Esophagus squamous epithelium (tissue), 5 donors: ENCODE data around the gene HDAC10. TPM values are rescaled to one million over a fixed set of nuclear protein-coding genes. Genes with fewer than 3 reads are reported as not detected.

ENCODE experiments used
- DNase-seq: peaks from one replicate; lab custom pipeline; 2025; lab: John Stamatoyannopoulos, UW
- H3K27ac ChIP-seq, 4 donors: fragments of 200-600 bp; sonication (generic); one replicate each; pipeline ENCODE4 v1.5.1; 2016 to 2019; ENCODE audit warnings: mild to moderate bottlenecking in 1 of 4
- H3K27me3 ChIP-seq, 4 donors: fragments of 200-600 bp; sonication (generic); 1 replicate in 3 of 4; 2 replicates in 1 of 4; pipeline versions ENCODE4 v1.5.1 to v1.6.0; 2017 to 2021; ENCODE audit warnings: antibody characterized with exemption in 1 of 4
- H3K36me3 ChIP-seq, 3 donors: fragments of 200-600 bp; sonication (generic); one replicate each; pipeline ENCODE4 v1.5.1; 2016 to 2019
- H3K4me1 ChIP-seq, 3 donors: fragments of 200-600 bp; sonication (generic); one replicate each; pipeline ENCODE4 v1.5.1; 2017 to 2019
- H3K4me3 ChIP-seq, 4 donors: fragments of 200-600 bp; sonication (generic); 1 replicate in 3 of 4; 2 replicates in 1 of 4; pipeline ENCODE4 v1.5.1; 2016 to 2019; ENCODE audit warnings: mild to moderate bottlenecking in 2 of 4, moderate library complexity in 1 of 4
- H3K9me3 ChIP-seq, 3 donors: fragments of 200-600 bp; sonication (generic); one replicate each; pipeline ENCODE4 v1.5.1; 2016 to 2019
- CTCF ChIP-seq, 6 experiments: fragments of 450-650 bp in 4 of 6; fragments of 200-600 bp in 2 of 6; sonication (generic) in 2 of 6; IDR thresholded peaks; one replicate each; pipeline ENCODE4 v1.5.1; 2016 to 2019; ENCODE audit warnings: antibody characterized with exemption in 6 of 6, mild to moderate bottlenecking in 4 of 6, moderate library complexity in 4 of 6
- POLR2A ChIP-seq, 4 donors: fragments of 450-650 bp; IDR thresholded peaks; one replicate each; pipeline ENCODE4 v1.6.1; 2017; ENCODE audit warnings: antibody characterized with exemption in 4 of 4, mild to moderate bottlenecking in 4 of 4, moderate library complexity in 3 of 4
- WGBS, 2 donors: methylation state at CpG; one replicate each; pipeline ENCODE4 v1.1.5; 2018; 5-methylcytosine and 5-hydroxymethylcytosine counted together
- intact Hi-C: fragments of 100-400 bp; cut with DNase I; formaldehyde crosslinking; loops from one replicate; pipeline ENCODE4 v1.15.0; 2022
- total RNA-seq, 4 donors: library from RNA; depleted of rRNA; stranded (reverse); fragments of >200 nt; gene quantifications; one replicate each; pipeline ENCODE4 v1.1.0, GENCODE V29; 2016
- donor health status: DM: yes; HTN: yes; CAD: no.

The HDAC10 gene
- total RNA-seq, 4 donors from 2014 or later, result 18.2 to 46.3 (median 35.6) TPM

GRCh38 chr22:50236731-50237409 is 14.2 kb downstream of the HDAC10 start:
- Histone ChIP-seq H3K27me3 (no peaks in the 10 kb centered on the region), H3K4me1 (peaks cover 7 to 15% (median 12%) of the 10 kb centered on the region in 3 donors), H3K36me3 (peaks cover 0 to 78% (median 0%) of the 10 kb centered on the region in 3 donors), H3K4me3 (no peak overlapping the region), H3K27ac (no peak overlapping the region), H3K9me3 (no peaks in the 10 kb centered on the region)
- DNase-seq, result no peak
- WGBS, 2 donors, result 56 to 90% methylated on average over 3 to 5 of the region's 11 CpGs
- TF ChIP-seq CTCF (IDR thresholded peaks at IDR 0.05), result peak in 2 of 6 experiments; percentile 11 to 52
- TF ChIP-seq POLR2A (IDR thresholded peaks at IDR 0.05), result no peak
- intact Hi-C loops, result no loop called here

GRCh38 chr22:50233223-50233622 is 17.8 kb downstream of the HDAC10 start:
- H3K27ac ChIP-seq, result no peak overlapping the region
- H3K27me3 ChIP-seq, result no peaks in the 10 kb centered on the region
- intact Hi-C loops, result no loop called here
- H3K4me1 ChIP-seq, result no peaks in the 10 kb centered on the region
- H3K36me3 ChIP-seq, result peaks cover 4 to 87% (median 5%) of the 10 kb centered on the region in 3 donors
- H3K9me3 ChIP-seq, result no peaks in the 10 kb centered on the region
- TF ChIP-seq CTCF (IDR thresholded peaks at IDR 0.05) (no peak), POLR2A (IDR thresholded peaks at IDR 0.05) (no peak)
- H3K4me3 ChIP-seq, result no peak overlapping the region
- DNase-seq, result no peak
- 90 to 92% methylated on average over 2 to 10 of the region's 18 CpGs for WGBS, 2 donors

GRCh38 chr22:50232481-50233151 is 18.4 kb downstream of the HDAC10 start:
- Histone ChIP-seq H3K4me3 (no peak overlapping the region), H3K27me3 (no peaks in the 10 kb centered on the region), H3K27ac (no peak overlapping the region), H3K9me3 (no peaks in the 10 kb centered on the region), H3K4me1 (no peaks in the 10 kb centered on the region), H3K36me3 (peaks cover 5 to 87% (median 8%) of the 10 kb centered on the region in 3 donors)
- no peak for DNase-seq
- TF ChIP-seq POLR2A (IDR thresholded peaks at IDR 0.05), result no peak
- no peak for TF ChIP-seq CTCF (IDR thresholded peaks at IDR 0.05)
- 88% methylated on average over 20 of the region's 20 CpGs for WGBS, 2 donors
- intact Hi-C loops, result no loop called here

- Histone ChIP-seq H3K4me3 (no peak overlapping the region), H3K27ac (no peak overlapping the region), H3K27me3 (no peaks in the 10 kb centered on the region), H3K9me3 (no peaks in the 10 kb centered on the region), H3K36me3 (peaks cover 15 to 93% (median 30%) of the 10 kb centered on the region in 3 donors), H3K4me1 (no peaks in the 10 kb centered on the region)
- DNase-seq, result no peak
- TF ChIP-seq POLR2A (IDR thresholded peaks at IDR 0.05) (no peak), CTCF (IDR thresholded peaks at IDR 0.05) (no peak)
- WGBS, 2 donors, result 97 to 100% methylated on average over 7 to 9 of the region's 16 CpGs
- intact Hi-C loops, result no loop called here
Measured at GRCh38 chr22:50229370-50229769, 21.7 kb downstream of the HDAC10 start.

- Histone ChIP-seq H3K27me3 (no peaks in the 10 kb centered on the region), H3K4me3 (no peak overlapping the region), H3K4me1 (no peaks in the 10 kb centered on the region), H3K9me3 (no peaks in the 10 kb centered on the region), H3K36me3 (peaks cover 21 to 98% (median 39%) of the 10 kb centered on the region in 3 donors), H3K27ac (no peak overlapping the region)
- intact Hi-C loops, result no loop called here
- TF ChIP-seq CTCF (IDR thresholded peaks at IDR 0.05), result no peak
- TF ChIP-seq POLR2A (IDR thresholded peaks at IDR 0.05), result no peak
- WGBS, 2 donors, result 97 to 100% methylated on average over 4 to 7 of the region's 9 CpGs
- no peak for DNase-seq
Measured at GRCh38 chr22:50228366-50228765, 22.7 kb downstream of the HDAC10 start.
